GM04503 (cell line): ENCODE results near the gene DCBLD1.
"Not testable (repeated sequence)": the region's sequence is repeated elsewhere in the genome, so short reads cannot be mapped to it uniquely, and the experiment has no call there.

ENCODE experiments used
- DNase-seq: peaks from one replicate; pipeline ENCODE4 v3.0.0-alpha.2; 2012; ENCODE audit warnings: low read depth

Gene DCBLD1

DNA sequence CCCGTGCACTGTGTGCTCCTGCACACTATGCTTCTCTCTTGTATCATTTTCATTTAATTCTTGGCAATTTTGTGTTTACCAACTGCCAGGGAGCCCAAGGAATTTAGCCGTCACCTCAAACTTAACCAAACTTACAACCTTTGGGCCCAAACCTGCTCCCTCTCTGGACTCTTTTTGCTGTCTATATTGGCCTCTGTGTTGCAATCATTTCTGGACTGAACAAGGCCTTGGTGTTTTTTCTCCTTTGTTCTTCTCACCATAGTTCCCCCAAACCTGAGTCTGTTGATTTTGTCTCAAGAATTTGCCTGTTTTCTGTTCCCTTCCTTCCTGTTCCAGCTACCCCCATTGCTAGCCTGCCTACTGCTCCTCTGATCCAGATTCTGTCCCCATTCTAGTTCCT is 19.2 kb downstream of the DCBLD1 start:
- no peak for DNase-seq

DNA sequence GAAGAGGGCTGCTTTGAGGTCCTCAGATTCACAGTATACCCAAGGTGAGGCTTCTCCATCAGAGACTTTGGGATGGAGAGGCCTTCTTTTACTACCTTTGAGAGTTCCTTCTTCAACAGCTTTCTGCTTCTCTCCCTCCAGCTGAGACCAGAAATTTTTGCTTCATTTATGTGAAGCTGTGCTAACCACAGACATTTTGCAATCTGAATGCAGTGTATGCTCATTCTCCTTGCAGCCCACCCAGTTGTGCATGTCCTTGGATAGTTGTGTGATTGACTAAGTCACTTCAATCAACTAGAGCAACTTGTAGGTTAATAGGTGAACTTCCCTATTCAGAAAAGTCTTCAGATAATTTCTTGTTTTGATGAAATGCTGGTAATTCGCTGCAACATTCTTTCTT is 20.1 kb downstream of the DCBLD1 start:
- DNase-seq = no peak

DNA sequence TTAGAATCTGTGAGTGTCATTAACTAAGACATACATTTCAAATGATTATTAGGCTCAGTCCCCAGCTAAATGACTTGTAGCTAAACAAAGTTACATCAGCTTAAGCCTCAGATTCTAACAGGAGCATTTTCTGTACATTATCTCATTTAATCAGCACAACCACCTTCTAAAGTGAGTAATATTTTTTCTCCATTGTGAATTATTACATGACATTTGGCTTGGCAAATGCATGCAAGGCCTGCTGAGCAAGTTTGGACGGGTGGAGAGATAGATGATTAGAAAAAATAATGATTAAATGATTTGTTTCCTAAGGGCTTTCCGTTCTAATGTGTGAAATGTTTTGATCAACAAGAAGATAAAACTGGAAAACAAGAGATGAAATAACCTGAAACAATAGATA is 20.7 kb downstream of the DCBLD1 start:
- DNase-seq = no peak

DNA sequence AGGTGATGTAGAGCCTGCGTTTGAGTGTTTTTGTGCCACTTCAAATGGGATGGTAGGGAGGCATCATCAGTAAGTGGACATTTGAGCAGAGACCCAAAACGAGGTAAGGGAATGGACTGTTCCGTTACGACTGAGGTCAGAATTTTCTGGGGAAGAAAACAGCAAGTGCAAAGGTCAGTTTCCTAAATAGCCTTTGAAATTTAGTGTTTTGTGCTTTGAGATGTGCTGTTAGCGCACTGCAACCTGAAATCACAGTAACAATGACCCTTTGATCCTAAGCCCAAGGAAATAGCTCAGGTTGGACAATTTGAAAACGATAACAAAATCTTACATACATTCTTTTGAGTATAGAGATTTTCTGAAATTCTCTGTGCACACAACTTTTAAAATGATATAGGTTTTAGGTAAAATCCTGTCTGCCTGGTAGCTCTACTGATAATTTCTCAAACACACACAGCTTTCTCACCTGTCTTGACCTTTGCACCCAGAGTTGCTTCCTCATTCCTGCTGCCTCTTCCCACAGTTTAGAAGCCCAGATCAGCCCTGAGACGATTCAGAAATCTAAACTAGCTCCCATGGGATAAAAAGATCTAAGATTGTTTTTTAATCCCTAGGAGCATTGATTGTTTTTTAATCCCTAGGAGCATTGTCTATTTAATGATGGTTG is 22.1 kb downstream of the DCBLD1 start:
- no peak for DNase-seq

DNA sequence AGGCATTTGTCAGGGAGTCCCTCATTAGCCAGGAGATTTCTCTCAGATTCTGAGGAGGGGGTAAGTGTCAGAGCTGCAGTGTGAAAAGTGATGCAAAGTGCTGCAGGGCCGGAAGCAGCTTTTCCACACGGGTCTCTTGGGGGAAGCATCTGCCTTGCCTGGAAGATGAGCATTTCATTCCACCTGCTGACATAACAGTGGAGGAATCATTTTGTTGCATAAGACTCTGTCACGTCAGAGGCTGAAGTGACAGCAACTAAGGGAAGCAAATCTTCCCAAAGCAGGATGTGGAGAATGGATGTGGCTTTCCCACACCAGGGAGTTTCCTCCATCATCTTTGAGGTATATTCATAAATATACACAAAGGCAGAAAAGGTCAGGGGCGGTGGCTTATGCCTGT is 22.8 kb downstream of the DCBLD1 start:
- DNase-seq = no peak

DNA sequence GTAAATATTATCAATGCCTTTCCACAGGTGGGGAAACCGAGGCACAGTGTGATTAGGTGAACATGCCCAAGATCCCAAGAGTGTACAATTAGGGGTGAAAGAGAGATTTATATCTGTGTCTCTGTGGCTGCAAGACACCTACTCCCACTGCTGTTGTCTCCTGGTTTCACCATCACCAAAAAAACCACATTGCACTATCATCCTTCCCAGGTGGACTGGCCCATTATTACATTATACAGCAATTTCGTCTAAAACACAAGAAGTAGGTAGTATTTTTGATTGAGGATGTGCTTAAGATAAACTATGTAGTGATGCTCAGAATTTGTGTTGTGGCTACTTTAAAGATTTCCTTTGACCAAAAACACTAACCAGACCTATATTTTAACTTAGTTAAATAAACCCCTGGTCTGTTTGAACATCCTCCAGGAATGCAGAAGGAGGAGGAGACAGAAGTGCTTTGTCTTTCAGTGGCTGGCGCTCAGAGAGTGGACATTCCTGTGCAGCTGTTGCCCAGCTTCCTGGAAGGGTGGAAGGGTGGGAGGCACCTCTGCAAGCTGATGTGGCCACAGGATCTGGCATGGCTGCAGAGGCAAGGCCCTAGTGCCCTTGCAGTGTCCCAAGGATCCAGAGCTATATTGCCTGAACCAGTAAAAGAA is 23.8 kb downstream of the DCBLD1 start:
- DNase-seq = no peak

DNA sequence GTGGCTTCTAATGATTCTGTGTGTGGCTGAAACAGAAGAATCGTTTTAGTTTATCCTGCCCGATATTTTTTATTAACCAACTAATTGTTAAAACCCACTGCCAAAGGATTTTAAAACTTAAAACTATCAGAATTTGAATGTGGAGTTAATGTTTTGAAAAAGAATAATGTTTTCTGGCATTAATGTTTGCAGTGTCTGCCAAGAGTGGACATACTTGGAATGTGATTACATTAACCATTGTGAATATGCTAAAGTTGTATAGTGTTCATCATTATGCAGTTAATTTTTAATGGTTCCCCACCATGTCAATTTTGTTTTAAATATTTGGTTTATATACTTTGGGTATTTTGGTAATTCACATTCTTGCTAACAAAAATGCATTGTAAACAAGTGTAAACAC is 24.4 kb downstream of the DCBLD1 start:
- no peak for DNase-seq

DNA sequence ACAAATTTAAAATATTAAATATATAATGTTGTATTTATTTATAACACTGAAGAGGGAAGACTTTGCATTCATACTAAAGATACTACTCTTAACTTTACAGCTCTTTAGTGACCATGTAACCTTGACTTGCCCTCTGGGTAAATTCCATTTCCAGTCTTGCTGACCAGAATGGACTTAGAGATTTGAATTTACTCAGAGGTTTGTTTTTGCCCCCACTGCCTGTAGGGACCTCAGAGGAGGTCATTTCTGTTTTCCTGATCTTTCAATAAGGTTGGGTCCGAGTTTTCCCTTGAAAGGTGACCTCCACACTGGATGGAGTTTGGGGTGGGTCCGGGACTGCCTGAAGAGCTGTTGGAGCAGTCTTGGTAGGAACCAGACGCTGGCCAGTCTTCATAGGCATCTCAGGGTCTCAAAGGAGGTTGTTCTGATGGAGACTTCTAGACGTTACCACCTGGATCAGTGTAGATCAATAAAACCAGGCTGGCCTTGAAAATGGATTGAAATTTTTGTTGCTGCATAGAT is 26.0 kb downstream of the DCBLD1 start:
- DNase-seq = no peak

DNA sequence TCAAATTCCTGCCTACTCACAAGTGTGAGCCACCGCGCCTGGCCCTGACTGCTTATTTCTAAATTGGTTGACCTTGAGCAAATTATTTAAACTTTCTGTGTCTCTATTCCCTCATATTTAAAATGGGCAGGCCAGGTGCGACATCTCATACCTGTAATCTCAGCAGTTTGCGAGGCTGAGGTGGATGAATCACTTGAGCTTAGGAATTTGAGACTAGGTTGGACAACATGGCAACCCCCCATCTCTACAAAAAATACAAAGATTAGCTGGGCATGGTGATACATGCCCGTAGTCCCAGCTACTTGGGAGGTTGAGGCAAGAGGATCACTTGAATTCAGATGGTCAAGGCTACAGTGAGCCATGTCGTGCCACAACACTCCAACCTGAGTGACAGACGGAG is 26.5 kb downstream of the DCBLD1 start:
- no peak for DNase-seq

DNA sequence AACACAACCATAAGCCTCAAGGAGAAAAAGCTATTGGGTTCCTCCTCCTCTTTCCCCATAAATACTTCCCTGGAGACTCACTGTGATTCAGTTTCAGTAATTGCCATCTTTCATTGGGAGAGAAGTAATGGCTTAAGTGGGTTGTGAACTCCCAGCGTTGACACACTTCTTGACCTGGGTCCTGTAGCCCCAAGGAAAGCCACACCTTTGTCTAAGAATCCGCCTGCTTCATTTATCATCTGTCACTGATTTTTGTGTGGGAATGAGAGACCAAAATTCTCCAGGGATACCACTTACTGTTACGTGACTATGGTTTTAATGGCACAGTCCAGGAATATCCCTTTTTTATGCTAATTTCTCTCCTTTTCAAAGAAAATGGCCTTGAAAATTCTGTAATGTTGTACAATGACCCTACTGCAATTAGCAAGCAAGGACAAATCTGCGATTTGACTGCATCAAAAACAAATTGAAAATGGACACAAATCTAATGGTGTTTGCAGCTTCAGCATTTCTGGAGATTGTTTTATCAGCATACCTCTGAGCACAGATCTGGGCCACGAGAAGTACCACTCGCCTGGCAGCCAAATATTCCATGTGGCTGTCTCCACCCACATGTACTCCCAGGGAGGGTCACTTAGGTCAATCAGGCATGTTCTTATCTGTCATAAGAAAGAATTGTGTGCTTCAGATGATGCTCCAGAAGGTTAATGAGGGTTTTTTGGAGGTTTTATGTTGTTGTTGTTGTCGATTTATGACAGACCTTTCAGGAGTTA is 29.8 kb downstream of the DCBLD1 start:
- no peak for DNase-seq

DNA sequence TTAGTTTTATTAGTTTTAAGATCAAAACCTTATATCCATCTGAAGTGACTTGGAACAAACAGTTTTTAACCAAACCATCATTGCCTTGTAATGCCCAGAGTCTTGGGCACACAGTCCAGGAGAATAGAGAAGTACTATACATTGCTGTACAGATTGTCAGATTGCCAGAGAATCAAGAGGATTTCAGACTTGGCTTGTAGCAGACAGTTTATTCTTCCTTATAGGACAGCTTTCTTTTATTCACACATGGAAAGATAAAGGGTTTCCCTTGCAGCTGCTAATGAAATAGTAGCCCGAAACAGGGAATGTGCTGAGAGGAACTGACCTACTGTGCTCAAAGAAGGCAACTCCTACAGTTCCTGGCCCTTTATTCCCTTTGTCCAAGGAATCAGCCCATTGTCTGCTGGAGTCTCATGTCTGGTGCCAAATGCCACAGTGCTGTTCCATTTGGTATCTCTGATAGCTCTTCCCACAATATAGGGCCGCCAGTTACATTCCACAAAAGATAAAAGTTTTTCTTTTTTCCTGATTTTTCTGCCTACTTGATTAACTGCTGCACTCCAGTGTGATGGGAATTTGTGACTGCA is 30.6 kb downstream of the DCBLD1 start:
- DNase-seq = no peak

DNA sequence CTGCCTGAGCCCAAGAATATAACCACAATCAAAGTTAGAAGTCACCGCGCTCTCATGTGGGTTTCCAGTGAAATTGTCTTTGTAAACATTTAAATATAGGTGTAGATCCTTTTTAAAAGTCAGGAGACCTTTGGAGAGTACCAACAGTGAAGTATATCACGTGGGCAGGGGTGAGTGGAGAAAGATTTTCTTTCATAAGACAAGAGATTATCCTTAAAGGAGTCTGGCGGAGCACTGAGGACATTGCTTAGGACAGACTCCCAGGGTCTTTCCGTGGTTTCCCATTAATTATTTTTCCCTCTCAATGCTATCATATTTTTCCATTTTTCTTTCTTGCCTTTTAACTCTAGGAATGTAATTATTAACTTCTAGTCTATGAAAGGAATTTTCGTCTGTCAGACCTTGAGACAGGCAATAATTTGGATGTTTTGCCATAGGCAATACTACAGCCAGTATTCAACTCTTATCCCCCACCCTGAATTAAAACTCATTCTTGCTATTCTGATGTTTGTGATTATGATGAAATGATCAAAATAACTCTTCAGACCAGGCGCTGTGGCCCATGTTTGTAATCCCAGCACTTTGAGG is 31.4 kb downstream of the DCBLD1 start:
- DNase-seq = no peak

DNA sequence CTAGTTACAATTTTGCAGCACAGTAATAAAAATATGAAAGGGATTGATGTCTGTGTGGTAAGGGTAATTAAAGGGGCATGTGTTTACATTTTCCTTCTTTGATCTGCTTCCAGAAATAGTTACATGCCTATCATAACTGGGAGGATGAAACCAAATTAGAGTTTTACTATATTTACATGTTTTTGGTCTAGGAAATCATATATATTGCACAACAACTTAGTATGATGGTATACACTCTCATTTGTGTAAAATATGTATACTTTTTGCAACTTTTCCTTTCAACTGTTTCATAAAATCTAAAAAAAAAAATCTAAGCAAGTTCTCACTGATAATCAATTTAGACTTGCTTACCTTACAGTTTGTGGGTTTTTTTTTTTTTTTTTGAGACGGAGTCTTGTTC is 32.2 kb downstream of the DCBLD1 start:
- DNase-seq = no peak

DNA sequence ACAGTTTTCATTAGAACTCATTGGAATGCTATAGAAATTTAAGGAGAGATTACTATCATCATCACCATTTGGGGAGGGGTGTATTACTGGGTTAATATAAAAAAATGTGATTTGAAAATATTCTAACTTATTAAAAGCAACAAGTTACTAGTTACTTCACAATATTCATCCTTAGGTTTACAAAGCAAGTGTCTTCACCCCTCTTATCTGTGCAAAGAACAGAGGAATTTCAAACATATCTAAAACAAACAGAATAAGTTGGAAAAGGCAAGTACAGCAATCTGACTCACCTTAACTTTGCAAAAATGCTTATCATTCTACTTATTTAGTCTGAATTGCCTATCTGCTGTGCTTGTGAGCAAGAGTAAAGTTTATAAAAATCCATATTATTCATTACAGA is 32.9 kb downstream of the DCBLD1 start:
- DNase-seq = no peak

DNA sequence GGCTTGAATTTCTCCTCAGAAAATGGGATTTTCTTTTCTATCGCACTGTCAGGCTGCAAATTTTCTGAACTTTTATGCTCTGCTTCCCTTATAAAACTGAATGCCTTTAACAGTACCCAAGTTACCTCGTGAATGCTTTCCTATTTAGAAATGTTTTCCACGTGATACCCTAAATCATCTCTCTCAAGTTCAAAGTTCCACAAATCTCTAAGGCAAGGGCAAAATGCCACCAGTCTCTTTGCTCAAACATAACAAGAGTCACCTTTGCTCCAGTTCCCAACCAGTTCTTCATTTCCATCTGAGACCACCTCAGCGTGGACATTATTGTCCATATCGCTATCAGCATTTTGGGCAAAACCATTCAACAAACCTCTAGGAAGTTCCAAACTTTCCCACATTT is 35.5 kb downstream of the DCBLD1 start:
- DNase-seq = not testable (repeated sequence)

DNA sequence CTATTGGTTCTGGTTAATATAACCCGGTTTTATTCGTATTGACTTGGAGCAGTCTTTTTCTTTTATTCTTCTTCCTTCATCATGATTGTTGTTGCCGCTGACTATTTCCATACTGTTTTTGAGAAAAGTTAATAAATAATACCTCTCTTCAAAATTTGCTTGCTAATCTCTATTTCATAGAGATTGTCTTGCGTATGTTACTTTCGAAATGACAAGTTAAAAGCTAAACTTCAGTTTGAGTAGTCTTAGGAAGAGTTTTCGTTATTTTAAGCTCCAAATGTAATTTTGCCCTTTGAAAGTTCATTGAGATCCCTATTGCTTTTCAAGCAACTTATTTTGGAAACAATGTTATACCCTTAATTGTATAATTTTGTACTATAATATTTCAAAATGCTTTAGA is 36.4 kb downstream of the DCBLD1 start:
- DNase-seq = no peak

DNA sequence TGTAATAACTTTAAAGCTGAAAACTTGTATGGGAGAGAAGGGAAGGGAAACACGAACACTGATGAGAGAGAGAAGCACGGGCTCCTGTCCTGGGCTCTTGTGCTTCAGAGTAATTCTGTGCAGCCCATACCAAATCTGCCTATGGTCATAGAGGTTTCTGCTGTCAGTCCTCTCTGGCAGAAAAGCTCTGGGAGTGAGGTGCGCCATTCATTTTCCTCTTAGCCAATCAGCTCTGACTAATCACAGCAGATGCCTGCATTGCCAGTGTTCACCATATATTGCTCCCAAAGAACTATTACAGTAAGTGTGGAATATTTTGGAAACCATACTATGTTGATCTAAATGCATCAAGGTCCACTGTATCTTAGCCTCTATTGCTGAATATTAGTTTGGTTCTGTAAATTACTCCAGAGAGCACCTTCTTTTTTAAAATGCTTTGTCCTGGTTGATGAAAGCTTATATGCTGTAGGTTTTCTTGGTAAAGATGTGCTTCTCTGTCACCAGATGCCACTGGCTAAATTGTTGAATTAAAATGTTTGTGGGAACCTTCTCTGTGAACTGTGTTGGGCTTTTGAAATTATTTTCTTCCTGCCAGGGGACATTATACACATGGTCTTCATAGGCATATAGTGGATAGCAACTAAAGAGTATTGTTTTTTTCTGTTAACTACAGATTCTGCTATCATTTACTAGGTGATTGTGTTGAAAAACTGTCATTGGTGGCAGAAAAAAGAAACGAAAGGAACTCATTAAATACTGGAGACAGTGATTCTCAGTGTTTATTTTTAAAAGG is 38.3 kb downstream of the DCBLD1 start:
- DNase-seq = no peak

DNA sequence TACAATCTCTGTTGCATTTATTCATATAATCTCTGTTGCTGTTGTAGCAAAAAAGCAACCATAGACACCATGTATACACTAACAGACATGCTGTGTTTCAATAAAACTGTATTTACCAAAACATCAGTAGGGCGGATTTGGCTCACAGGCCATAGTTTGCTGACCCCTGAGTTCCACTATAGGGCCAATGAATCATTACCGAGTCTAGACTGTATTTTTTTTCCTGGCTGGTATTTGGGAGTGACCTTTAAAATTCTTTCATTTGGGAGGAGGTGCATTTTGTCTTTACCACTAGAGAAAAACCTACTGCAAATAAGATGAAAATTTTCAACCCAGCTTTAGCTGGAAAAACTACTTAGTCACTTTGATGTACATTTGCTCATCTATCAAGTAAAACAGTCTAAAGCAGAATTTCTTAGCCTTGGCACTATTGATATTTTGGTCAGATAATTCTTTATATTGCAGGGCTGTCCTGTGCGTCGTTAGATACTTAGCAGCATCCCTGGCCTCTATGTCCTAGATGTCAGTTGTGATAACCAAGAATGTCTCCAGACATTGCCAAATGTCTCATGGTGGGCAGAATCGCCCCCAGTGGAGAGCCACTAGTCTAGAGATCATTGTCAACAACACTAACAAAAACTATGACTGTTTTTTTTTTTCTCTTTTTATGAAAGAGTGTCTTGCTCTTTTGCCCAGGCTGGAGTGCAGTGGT is 39.5 kb downstream of the DCBLD1 start:
- no peak for DNase-seq

DNA sequence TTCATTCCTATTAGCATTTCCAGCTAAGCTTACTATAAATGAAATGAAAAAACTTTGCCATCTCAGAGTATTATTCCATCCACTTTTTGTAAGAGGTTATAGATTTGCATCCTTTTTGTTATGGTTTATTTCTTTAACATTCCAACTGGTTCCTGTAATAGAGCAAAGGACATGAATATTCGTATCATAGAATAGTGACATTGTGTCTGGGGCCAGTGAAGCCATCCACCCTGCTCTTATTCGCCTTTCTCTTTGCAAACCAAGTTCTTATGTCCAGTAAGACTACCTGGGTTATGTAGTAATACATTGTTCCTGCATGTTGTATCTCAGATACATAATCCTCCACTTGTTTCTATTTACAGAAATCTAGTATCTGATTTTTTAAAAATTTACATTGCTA is 43.1 kb downstream of the DCBLD1 start:
- DNase-seq = no peak

DNA sequence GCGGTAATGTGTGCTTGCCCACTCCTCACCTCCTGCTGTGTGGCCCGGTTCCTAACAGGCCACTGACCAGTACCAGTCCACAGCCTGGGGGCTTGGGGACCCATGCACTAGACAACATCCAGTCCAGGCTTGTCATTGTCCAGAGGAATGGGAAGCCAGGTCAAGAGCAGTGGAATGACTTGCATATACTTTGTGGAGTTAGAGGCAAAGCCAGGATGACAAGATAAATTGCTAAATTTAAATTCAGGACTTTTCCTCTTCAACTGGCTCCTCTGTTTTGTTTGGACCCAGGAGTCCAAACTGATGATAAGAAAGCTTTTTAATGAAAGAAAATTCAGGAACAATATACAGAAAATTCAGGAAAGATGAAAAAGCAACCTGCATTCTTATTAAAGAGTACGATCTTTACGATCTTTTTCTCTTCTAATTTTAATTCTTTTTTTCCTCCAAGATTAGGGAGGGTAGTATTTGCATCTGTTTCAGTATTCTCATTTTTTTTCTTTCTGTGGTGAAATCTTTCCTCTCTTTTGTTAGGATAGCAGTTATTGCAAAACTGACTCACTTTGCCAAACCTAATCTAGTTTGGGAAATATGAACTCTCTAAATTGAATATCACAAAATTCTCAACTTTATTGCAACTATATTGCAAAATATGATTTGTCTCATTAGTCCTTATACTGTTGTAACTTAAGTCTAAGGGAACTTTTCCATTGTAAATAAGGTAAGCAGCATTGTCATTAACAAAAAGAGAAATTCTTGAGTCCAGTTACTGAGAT is 48.2 kb downstream of the DCBLD1 start:
- no peak for DNase-seq
